SW 1271 (cell line): ENCODE measurements around the gene TNFRSF1B.
A peak's percentile ranks its signal among the peaks of the same experiment; 100 is the strongest.

Source experiments
- DNase-seq, 2 experiments: peaks; one replicate each; lab custom pipeline; 2025; lab: John Stamatoyannopoulos, UW

TNFRSF1B gene

DNA sequence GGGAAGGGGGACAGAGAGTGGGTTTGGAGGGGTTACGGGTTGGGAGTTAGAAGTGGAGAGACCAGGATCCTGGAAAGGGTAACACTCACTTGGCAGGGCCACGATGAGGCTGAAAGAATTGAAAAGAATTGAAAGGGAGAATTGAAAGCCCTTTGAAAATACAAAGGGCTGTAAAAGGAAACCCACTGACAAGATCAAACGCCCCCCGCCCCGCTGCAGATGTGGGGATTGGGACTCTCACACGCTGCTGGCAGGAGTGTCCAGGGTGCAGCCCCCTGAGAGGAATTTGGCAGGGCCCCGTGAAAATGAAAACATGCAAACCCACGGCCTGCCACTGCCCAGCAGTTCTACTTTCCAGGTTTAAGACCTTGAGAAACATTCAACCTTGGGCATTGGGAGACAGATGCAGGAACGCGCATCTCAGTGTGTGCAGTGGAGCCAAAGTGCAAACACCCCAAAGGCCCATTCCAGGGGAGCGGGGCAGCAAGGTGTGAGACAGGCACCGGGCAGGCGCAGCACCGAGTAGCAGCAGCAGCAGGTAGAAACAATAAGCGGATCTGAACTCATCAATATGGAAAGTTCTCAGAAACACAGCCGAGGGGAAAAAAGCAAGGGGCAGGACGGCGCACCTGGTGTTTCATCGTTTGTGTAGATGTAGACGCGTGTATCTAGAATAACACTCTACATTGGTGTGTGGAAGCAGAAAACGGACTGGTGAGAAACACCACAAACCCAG is 8.3 kb upstream of the TNFRSF1B start:
- no peak for DNase-seq

DNA sequence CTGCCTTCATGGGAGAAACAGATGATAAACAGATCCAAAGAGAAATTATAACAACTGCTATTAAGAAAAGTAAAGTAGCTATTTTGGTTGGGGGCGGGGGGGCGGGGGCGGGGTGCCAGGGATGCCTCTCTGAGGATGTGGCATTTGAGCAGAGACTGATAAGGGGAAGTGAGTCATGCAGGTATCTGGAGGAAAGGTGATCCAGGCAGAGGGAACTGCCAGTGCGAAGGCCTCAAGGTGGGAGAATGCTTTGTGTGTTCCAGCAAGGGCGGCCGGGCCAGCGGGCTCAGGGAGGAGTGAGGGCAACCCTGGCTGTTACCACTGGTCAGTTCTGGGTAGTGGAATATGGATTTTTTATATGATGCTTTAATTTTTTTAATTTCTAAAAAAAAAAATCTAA is 7.0 kb upstream of the TNFRSF1B start:
- no peak for DNase-seq

DNA sequence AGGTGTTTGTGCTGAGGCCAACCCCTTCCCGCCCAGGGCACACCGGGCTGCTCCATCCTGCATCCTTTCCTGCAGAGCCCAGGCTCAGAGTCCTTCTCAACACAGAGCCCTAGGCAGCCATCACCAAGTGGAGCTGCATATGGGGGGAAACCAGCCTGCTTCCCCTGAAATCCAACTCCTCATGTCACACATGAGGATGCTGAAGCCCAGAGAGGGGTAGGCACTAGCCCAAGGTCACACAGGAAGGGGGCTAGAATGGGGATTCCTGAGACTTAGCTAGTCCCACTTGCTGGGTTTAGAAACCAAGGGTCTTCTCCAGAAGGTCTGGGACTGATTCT is 5.5 kb upstream of the TNFRSF1B start:
- no peak for DNase-seq

DNA sequence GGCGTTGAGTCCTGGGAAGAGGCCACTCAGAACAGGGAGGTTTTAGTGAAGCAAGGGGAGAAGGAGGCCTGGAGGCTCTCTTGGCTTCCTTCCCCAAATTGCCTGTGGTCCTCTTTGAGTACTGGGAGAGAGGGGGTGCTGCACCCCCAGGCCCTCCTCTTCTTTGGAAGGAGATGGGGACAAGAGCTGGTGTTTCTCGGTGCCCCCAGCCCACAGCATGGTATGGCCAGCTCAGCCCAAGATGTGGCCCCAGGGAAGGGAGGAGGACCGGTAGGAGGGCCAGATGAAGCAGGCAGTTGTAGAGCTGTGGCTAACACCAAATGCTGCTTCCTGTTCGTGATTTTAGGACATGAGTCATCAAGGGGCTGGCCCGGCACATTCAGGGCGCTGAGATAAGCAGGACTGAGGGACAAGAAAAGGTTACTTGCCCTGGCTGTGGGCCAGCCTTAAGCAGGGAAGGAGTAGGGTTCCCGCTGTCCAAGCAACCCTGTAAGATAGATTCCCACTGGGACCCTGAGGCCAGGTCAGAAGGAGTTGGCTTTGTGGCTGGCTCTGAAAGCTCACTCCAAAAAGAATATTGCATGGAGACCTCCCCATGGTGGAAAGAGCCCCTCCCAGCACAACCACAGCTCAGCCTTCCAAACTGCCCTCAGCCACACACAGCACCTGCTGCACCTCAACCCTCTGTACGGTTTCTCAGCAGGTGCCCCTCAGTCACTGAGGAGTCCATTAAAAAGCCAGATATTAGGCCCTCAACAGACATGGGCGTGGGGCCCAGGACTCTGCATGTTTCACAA is 4.9 kb upstream of the TNFRSF1B start:
- peak; percentile 45 to 87 for DNase-seq

GRCh38 chr1:12162459-12163137 is 4.2 kb upstream of the TNFRSF1B start:
- DNase-seq = no peak

DNA sequence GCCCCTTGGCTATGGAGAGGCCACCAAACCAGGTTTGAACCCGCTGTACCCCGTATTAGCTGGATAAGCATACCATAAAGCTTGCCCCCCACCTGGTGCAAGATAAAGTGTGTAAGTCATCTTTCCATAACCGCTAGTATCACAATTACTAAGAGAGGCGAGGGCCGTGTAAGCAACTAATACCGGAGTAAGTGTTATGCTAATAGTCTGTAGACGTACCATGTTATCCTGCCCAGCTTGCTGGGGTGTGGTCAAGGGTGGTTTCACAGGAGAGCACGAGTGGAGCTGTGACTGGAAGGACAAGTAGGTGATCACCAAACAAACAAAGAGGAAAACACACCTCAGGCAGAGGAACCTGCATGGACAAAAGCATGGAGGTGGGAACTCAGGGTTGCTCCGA is 3.6 kb upstream of the TNFRSF1B start:
- no peak for DNase-seq

DNA sequence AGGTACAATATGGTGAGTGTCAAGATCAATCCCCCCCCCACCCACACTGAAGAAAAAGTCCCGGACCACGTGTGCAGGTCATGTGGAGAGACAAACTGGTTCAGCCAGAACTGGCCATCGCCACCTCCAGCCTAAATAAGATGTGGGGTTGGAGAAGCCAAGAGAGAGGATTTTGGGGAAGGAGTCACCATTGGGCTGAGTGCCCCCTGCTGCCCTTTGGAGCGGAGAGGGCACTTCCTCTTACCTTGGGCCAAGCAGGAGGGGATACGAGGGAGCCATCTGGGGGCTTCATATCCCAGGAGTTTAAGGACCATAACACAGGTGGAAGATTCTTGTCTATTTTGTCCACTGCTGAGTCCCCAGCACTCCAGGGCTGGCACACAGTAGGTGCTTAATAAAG is 2.6 kb upstream of the TNFRSF1B start:
- DNase-seq = no peak

DNA sequence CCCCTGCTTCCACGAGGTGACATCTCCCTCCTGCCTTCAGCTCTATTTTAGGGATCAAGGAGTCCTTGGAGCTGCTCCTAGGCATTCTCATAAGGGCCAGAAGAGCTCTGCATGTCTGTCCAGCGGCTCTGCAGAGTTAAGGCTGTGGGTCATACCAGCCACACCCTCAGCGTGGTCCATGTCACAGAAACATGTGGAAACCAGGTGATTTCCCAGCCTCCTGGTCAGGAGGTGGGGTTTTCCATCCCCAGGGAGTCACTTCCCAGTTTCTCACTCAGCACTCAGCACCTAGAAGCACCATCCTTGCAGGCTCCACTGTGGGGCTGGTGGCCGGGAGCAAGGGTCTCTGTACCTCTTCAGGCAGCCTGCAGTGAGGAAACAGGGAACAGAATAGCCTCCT is 1.4 kb upstream of the TNFRSF1B start:
- no peak for DNase-seq

- no peak for DNase-seq
Observed at GRCh38 chr1:12167493-12168429, 970 bp downstream of the TNFRSF1B start.

- DNase-seq = no peak
Observed at GRCh38 chr1:12168451-12169160, 1.8 kb downstream of the TNFRSF1B start.

DNA sequence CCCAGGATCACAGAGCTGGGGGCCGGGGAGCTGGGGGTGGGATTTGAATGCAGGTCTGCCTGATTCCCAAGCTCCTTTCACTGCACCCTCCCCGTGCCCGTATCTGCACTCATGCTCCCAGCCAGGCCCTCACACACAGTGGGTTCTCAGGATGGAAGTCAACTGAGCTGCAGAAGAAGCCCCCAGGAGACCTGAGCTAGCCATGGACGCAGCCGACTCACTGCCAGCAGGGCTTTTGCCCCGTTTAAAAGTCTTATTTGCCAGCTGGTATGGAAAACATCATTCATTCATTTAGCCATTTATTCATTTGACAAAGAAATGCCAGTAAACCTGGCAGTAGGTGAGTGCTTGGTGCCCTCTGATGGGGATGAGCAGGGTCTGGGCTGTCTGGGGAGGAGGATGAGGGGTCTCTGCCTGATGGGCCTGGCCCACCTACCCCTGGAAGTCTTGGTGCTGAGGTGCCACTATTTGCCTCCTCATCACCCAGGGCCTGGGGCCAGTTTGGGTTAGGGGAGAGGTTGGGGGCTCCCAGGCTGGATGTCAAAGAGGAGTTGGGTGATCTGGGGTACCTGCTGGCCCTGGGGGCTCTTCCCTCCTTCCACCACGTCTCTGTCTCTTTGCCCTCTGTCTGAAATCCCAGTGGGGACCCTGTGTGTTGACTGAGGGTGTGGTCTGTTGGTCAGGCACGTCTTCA is 2.8 kb downstream of the TNFRSF1B start:
- DNase-seq = no peak

DNA sequence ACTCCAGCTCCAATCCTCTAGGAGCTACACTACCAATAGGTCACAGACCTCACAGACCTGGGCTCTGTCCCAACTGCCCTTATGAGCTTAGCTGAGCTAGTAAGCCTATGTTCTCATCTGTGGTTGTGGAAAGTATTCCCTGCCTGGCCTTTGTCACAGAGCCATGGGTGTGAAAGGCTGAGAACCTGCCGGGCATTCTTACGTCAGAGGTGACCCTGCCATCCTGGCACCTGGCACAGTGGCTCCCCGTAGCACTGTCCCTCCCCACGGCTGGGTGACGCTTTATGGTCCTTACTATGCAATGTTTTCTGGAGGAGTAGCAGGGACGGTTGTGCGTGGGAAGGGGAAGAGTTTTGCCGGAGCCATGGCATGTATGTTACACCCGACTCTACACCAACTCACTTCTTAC is 3.5 kb downstream of the TNFRSF1B start:
- DNase-seq = no peak

DNA sequence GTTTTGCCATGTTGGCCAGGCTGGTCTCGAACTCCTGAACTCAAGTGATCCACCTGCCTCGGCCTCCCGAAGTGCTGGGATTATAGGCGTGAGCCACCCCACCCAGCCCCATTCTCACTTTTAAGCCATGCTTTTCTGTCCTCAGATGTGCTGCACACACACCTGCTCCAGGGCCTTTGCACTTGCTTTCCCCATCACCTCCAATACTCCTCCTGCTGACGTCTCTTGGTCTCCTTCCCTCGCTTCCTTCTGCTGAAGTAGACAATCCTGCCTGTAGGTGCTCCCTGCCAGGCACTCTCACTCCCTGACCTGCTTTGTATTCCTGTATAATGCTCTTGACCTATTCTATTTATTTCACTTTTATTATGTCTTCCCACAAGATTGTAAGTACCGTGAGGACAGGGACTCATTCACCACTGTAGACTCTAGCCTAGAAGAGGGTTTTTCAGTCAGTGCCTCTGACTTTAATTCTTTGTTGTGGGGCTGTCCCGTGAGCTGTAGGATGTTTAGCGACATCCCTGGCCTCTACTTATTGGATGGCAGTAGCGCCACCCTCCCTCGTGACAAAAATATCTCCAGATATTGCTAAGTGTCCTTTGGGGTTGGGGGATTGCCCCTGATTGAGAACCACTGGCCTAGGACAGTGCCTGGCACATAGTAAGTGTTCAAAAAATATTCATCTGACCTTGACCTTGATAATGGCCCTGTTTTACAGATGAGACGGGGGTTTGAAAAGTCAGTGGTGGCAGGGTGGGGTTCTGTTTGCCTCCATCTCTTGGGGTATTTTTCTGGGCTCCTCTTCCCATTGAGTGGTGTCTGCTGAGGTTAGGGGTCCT is 4.6 kb downstream of the TNFRSF1B start:
- DNase-seq = no peak

DNA sequence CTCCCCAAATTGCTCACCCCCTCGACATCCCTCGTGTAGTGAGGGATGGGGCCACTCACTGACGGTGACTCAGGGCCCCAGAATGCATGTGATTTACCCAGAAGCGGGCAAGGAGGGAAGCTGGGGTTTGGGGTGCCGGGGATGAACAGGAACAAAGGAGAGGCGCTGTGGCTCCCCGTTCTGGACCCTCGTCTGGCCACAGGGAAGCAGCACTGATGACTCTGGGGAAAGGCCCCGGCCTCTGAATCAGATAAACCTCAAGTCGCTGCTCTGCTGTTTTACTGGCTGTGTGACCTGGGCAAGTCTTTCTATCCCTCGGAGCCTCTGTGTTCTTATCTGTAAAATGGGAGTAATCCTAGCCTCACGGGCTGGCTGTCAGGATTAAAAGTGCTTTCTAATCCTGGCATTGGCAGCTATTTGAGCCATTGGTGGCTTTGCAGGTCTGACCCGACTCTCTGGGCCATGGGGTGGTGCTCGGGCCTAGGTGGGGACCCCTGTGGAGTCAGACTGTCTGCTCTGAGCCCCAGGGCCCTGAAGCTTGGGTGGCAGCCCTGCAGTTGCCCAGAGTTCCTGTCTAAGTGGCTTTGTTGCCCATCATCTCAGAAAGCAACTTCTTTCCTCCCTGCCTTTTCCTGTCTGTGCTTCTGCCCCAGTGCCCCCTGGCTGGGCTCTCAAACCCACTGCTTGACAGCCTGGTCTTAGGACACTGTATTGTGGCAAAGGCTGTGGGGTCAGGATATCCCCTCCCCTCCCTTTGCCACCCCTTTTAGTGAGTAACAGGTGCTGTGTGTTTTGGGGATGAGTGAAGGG is 5.5 kb downstream of the TNFRSF1B start:
- DNase-seq = no peak

DNA sequence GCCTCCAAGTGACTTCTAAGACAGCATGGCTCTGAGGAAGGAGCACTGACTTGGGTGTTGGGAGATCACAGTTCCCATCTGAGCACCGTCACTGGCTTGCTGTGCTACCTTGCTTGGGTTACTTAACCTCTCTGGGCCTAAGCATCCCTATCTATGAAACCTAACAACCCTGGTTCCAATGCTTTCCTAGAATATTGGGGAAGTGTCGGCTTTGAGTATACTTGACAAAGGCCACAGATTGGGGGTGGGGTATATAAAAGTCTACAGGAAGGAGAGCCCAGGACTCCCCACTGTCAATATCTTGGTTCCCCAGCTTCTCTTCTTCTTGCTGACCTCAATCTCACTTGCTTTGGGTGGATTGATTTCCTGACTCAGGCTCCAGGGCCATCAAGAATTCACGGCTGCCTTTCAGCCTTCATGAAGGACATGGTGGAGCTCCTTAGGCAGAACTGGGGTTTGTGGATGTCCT is 6.3 kb downstream of the TNFRSF1B start:
- no peak for DNase-seq

- no peak for DNase-seq
Observed at GRCh38 chr1:12173631-12174121, 6.9 kb downstream of the TNFRSF1B start.

GRCh38 chr1:12174924-12175810 is 8.4 kb downstream of the TNFRSF1B start:
- DNase-seq = no peak
